ENCODE measurements around the gene NFIA. TPM values are rescaled to one million over a fixed set of nuclear protein-coding genes. Genes with fewer than 3 reads are reported as not detected.

The NFIA gene
- polyA plus RNA-seq, 5 donors: 22.2 to 36.5 (median 33.2) TPM

GRCh38 chr1:61424382-61424781 lies 342.0 kb downstream of the NFIA start:
- no peak for DNase-seq

GRCh38 chr1:61425040-61425439 lies 342.7 kb downstream of the NFIA start:
- no peak for DNase-seq

DNA sequence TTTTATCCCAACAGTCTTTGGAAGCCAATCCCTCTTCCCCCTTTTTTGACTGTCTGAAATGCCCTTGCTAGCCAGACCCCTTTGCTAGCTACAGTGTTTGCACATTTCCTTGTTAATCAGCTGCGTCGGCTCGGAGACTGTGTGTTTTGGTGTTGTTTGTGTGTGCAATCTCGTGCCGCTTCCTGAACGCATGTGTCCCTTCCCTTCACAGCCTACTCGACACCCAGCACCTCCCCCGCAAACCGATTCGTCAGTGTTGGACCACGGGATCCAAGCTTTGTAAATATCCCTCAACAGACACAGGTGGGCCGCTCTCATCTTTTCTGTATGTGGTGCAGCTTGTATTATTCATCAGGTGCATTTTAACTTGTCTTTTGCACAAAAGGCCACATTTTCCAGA lies 343.9 kb downstream of the NFIA start:
- DNase-seq: no peak

GRCh38 chr1:61426885-61427284 lies 344.5 kb downstream of the NFIA start:
- no peak for DNase-seq

DNA sequence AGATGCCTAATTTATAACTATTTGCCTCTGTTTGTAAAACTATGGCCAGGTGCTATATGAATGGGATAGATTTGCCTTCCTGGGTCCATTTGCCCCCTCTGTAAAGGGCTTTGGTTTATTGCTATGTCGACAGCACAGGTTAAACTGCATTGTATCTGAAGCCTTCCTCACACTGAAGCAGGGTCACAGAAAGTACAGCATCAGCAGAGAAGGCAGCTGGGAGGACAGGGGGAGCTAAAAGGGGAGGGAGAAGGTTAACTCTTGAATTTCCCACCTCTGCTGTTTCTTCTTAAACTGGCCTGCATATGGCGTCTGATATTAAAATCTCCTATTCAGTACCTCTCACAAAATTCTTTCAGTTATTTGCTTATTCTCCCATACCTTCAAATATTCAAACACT lies 345.1 kb downstream of the NFIA start:
- DNase-seq: no peak

- no peak for DNase-seq
Measured at GRCh38 chr1:61428146-61428545, 345.8 kb downstream of the NFIA start.

DNA sequence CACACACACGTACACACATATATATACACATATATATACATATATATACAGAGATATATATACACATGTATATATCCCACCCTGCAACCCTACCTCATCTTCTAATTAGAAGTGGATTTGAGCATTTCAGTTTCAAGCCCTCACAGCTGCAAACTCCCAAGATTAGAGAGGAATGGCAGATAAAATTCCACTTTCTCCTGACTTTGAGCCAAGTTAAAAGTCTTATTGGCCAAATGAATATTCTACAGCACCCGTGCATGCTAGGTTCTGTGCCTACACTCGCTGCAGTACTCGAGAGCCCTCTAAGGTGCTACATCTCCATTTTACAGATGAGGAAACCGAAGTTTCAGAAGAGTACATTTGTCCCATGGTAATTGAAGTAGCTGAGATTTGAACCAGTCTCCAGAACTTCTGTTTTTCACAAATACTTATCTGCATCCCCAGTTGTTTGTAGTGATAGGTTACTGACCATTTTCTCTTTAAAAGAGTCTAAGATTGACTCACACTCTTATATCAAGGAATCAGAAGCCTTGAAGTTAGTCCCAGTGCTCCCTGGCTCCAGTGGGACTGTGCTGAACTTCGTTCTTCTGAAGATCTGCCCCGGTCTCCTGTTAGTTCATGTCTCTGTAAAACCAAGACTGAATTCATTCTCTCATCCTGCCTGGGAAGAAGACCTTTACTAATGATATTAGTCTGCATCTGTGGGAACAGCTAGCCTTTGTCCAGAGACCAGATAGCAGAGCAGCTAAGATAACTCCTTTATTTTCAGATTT lies 350.4 kb downstream of the NFIA start:
- DNase-seq: no peak

GRCh38 chr1:61433646-61434045 lies 351.3 kb downstream of the NFIA start:
- no peak for DNase-seq

DNA sequence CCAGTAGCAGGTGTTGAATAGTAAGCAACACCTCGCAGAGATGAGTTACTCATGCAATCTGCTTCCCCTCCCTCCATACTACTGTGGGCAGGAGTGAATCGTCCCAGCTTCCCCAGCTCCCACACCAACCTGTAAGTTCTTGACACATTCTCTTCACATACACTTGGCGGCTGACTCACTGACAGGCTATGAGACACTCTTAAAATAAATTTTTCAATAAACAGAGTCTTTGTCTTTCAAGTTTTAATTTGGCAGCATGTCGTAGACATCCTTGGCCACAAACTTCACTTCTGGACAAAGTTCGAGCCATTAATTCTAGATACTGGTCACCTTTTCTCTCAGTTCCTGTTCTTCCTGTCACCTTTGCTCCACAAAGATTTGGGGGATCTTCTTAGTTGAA lies 351.9 kb downstream of the NFIA start:
- no peak for DNase-seq

GRCh38 chr1:61435226-61435625 lies 352.9 kb downstream of the NFIA start:
- no peak for DNase-seq

DNA sequence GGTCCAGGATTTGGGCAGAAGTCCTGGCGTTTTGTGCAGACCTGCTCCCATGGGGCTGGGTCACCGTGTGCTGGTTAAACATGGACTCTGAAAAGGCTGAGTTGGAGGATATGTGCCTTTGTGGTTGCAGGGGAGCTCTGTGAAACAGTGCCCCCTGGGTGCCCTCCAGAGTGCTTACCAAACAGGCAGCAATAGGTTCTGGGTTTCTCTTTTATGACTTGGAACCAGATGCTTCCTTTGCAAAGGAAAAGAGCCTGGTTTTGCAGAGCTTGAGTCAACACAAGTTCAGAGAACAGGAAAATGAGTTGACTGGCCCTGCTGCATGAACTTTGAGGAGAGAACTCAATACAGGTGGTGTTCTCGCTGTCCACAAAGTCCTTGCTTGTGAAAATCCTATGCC lies 353.7 kb downstream of the NFIA start:
- DNase-seq: no peak

DNA sequence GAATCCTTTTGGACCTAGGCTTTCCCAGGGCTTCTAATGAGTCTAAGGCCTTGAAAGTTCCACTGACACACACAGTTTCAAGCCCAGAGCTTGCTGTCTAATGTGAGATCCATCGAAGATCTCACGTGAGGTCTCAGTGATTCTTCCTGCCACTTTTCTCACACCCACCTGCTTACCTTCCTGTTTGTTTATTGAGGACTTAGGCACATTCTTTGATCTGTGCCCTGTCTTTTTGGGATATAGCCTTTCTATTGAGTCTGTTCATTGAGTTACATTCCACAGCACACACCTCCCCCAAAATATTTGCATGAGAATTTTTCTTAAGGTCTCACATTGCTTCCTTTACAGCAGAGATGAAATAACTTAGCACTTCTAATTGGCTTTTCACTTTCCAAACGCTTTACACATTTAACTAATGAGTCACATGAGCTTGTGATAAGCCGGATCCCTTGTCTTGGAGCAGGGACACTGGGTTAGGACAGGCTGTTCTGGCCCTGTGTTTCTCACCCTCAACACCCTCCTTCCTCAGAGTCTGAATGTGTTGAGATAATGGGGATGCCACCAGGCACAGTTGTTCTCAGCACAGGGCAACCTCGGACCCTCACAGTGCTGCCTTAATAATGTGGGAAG lies 354.2 kb downstream of the NFIA start:
- DNase-seq: no peak

- no peak for DNase-seq
Measured at GRCh38 chr1:61439234-61439633, 356.9 kb downstream of the NFIA start.

- DNase-seq: no peak
Measured at GRCh38 chr1:61441723-61442262, 359.4 kb downstream of the NFIA start.

DNA sequence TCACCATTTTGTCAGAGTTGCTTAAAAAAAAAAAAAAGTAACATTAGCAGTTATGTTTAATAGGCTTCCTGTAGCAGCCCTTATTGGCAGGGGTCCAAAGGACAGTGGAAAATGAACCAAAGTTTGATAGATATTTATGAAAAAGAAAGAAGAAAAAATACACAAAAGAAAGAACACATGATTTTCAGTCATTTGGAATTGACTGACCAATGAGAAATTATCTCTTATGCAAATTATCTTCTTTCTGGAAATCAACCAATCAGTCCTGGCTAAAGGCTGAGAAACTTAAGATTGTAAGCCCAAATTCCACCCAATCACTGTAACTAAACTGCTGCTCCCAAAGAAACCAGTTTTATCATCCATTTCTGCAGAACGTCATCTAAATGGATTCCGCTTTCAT lies 360.2 kb downstream of the NFIA start:
- DNase-seq: no peak

DNA sequence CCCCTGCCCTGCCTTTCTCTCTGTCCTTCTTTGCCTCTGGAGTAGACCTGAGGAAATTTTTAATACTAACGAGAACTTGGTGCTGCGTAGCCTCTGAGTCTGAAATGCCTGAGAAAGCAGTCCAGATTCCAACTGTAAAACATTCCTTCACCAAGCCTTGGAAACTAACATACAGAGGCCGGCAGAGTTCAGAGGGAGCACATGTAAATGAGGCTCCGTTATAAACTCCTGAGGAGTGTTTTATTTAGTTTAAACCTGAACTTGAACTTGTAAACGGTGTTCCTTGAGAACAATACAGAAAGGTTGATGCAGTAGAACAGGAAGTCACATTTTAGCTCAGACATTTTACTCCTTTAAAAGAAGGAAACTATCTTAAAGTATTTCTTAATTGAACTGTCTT lies 361.9 kb downstream of the NFIA start:
- no peak for DNase-seq

GRCh38 chr1:61445269-61445825 lies 363.0 kb downstream of the NFIA start:
- DNase-seq: no peak

- DNase-seq: no peak
Measured at GRCh38 chr1:61446531-61446991, 364.2 kb downstream of the NFIA start.

- no peak for DNase-seq
Measured at GRCh38 chr1:61447106-61447967, 365.0 kb downstream of the NFIA start.

DNA sequence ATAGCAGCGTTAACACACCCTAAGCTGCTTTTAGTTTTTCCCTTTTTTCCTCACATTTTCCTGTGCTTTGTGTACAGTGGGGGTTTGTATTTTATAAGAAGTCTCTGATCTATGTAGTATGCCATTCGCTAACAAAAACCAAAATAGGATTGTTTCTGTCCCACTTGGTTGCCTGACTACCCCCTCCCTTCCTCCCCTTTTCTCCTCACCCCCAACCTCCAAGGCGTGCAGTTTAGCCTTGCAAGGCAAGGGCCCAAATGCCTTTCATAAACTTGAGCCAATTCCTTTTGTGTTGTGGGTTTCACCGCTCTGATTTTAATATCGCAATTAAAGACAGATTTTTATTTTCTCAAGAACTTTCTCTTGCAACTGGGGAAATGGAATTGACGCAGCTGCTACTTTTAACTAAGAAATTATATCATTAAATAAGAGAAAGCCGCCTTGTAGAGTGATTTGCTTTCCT lies 365.6 kb downstream of the NFIA start:
- DNase-seq: no peak

DNA sequence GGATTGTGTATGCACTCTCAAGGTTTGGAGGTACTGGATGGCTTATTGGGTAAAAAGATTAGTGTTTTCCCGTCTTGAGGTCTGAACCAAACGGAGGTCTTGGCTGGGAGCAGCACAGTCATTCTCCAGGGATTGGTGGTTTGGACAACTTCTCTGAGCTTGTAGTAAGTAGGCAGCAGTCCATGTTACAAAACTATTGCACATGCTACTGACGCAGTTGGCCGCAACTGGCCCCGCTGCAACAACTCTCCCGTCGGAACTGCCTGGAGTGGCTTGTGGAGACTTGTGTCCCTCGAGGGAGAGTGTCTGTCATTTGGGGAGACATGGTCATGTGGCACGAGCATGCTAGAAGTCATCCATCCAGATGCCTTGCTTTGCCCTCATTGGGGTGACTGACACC lies 366.6 kb downstream of the NFIA start:
- no peak for DNase-seq

GRCh38 chr1:61449410-61449809 lies 367.0 kb downstream of the NFIA start:
- DNase-seq: no peak
